HT1080 (cell line): Measurements from ENCODE around the gene FAM107B. TPM values are rescaled to one million over a fixed set of nuclear protein-coding genes. Genes with fewer than 3 reads are reported as not detected.
A peak's percentile ranks its signal among the peaks of the same experiment; 100 is the strongest.
"Not testable (repeated sequence)": the region's sequence is repeated elsewhere in the genome, so short reads cannot be mapped to it uniquely, and the experiment has no call there.

Source experiments
- DNase-seq: peaks from one replicate; pipeline ENCODE4 v3.0.0-alpha.2; 2015; ENCODE audit warnings: low read depth
- total RNA-seq: library from RNA; depleted of rRNA; stranded (reverse); fragments of >200 nt; shearing (Covaris generic); gene quantifications from 2 replicates; pipeline ENCODE4 v1.2.3, GENCODE V29; 2014

Gene FAM107B
- total RNA-seq, 1 experiment from 2014 or later, result 9.8 TPM

DNA sequence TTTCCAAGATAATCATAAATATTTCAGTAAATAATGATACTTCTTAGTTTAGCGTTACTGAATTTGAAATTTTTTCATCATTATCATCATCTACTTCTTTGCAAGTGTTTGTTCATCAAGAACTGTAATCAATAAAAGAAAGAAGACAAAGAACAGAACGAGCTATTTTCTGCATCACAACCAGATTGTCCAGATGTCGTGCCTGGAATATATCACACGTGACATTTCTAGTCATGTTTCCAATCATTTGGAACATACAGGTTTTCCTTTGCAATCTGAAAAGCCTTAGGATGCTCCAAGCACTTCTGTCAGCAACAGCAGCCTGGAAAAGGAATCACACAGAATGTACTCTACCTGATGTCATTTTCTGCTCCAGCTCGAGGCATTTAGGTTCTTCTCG lies 107.4 kb downstream of the FAM107B start:
- DNase-seq, result no peak

DNA sequence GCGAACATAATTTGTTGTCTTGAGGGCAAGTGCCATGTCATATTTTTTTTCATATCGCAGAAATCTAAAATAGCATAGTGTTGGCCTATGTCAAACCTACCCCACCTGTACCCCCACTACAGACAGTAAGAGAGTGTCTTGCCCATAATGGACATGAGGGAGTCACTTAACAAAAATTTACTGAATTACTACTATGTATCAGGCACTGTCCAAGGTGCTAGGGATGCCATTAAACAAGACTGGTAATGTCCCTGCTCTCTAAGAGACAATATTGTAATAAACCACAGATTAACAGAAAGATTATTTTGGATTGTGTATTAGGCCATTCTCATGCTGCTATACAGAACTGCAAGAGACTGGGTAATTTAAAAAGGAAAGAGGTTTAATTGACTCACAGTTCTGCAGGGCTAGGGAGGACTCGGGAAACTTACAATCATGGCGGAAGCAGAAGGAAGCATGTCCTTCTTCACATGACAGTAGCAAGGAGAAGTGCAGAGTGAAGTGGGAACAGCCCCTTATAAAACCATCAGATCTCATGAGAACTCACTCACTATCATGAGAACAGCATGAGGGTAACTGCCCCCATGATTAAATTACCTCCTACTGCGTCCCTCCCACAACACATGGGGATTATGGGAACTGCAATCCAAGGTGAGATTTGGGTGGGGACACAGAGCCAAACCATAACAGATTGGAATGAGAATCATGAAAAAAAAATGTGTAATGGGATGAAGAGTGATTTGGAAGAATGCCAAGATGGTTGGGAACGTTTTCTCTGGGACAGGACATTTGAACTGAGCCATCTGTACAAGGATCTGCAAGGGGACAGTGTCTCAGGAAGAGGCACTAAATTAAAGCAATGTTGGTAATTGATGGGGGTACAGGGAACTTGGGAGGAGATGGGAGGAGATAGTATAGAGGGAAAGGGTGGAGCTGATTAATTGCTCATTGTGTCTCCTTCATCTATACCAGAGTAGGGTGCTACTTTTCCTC lies 108.5 kb downstream of the FAM107B start:
- DNase-seq, result no peak

DNA sequence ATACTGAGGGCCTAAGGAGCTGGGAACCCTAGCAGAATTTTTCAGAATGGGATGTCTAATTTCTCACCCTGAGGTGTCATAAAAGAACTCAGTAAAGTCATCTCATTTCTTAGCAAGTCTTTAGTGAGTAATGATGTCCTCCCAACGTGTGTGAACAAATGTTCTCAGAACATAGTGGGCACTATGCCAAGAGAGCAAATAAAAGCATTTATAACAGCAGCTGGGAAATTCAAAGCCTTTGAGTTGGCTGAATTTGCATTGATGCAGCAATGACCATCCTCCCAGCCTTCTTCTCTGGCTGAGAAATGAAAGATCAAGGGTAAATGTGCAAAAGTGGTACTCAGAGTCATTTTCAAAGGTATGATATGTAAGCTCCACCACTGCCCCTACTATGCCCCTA lies 109.4 kb downstream of the FAM107B start:
- no peak for DNase-seq

- no peak for DNase-seq
Observed at GRCh38 chr10:14664345-14664744, 110.4 kb downstream of the FAM107B start.

DNA sequence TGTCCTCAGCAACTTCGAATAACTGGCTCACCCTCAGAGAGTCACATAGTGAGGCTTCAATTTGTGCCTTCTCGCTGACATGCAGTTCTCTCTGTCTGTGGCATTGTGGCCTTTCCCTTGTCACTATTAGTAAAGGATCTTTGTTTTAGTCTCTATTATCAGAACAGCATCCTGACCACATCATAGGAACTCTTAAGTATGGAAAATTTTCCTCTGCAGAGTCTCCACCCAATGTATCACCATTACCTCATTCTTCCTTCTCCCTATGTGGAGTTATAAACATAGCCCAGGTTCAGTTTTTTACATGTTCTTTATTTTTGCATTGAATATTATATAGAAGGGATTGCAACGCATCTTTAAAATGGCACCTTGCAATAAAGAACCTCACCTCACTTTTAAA lies 112.9 kb downstream of the FAM107B start:
- DNase-seq, result no peak

- no peak for DNase-seq
Observed at GRCh38 chr10:14660831-14661230, 113.9 kb downstream of the FAM107B start.

DNA sequence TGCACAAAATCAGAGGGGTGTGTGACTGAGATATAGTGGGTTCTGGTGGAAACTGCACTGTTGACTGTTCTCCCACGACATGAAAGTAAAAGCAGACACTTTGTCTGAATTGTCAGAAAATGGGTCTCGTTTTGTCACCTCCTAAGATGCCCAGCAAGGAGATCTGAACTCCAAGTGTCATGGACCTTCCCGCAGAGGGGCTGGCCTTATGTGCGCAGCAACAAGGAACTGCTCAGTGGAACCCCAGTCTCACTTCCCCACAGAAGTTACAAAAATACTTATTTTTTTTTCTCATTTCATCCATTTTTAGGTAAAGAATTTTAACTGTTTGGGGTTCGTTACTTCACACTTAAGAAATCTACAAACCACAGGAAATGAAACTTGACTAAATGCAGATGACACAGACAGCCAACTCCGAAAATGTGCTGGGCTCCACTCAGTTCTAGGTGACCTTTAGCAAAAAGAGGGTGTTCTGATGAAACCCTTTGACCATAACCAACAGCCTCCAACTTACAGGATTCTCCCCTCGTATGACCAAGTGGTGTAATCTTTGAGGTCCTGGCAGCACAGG lies 115.0 kb downstream of the FAM107B start:
- no peak for DNase-seq

- not testable (repeated sequence) for DNase-seq
Observed at GRCh38 chr10:14659137-14659536, 115.6 kb downstream of the FAM107B start.

DNA sequence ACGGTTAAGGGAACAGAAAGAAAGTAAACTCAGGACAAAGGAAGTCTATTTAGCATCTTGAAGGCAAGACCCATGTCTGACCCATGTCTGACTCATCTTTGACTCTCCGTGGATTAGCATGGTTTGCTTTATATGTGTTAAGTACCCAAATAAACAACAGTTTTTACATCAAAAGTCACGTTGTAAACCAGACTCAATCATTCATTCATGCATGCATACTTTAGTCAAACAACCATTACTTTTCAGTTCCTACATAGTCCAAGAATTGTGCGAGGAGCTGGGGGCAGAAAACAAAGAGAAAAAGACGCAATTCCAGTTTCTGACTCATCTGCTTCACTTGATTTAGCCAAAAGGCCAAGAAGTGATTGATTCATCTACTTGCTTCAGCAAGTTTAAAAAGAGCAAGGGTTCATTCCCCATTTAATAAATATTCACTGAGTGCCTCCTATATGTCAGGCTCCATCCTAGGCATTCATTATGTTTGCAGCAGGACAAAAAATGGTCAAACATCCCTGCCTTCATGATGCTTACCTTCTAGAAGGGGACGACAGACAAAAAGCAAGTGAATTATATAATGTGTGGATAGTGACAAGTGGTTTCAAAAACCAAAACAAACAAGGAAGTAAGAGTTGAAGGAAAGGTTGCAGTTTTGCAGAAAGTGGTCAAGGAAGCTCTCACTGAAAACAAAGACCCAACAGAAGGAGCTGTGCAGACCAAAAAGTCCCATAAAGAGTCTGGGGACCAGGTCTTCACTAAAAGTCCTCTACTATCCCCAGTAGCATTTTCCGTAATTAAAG lies 116.2 kb downstream of the FAM107B start:
- DNase-seq, result peak; percentile 78

- DNase-seq, result no peak
Observed at GRCh38 chr10:14656052-14656730, 118.5 kb downstream of the FAM107B start.

DNA sequence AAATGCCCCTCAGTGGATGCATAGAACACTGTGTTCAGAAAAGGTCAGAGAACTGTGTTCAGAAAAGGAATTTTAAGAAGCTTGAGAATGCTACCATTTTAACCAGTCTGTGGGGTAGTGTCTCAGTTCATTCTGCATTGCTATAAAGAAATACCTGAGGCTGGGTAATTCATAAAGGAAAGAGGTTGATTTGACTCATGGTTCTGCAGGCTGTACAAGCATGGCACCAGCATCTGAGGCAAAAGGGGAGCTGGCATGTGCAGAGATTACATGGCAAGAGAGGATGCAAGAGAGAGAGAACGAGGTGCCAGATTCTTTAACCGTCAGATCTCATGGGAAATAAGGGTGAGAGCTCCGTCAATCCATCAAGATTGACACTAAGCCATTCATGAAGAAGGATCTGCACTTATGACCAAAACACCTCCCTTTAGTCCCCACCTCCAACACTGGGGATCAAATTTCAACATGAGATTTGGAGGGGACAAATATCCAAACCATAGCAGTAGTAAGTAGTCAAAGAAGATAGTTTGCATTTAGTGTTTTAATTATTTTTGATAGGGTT lies 119.8 kb downstream of the FAM107B start:
- DNase-seq, result no peak

DNA sequence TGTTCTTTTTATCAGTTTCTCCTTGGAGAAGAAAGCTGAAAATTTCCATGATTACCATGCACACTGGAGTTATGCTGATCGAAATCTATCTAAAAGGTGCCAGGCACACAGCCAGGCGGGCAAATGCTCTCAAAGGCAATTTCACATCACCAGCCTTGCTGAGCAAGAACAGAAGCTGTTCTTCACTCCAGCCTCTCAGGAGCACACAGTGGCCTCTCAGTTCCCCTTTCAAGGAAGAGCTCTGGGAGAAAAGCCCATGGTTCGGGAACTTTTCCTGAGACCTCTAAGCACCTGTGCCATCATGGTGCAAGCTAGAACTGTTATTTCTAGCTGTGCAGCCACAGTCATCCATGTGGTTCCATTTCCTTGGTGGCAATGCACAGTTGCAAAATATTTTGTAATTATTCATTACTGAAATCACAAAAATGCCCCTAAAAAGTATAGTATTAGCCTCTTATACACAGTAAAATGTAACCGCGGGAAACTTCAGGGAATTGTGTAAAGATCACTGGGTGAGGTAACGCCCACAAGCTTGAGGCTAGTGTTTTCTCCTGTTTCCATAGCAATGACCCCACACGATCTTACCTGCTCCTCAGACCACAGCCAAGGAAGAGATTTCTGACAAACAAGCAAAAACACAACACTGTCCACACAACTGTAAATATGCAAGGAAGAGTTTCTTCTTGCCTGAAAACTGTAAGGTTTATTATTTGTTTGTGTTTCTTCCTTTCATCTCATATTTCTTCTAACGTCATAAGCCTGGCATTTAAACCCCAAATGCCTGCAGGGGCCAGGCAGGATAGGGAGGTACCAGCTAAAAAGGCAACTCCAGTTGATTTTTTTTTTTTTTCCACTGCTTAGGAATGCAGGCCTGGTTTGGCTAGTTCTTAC lies 121.2 kb downstream of the FAM107B start:
- DNase-seq, result peak; percentile 49

GRCh38 chr10:14652816-14653215 lies 121.9 kb downstream of the FAM107B start:
- no peak for DNase-seq

- DNase-seq, result no peak
Observed at GRCh38 chr10:14652067-14652466, 122.6 kb downstream of the FAM107B start.

DNA sequence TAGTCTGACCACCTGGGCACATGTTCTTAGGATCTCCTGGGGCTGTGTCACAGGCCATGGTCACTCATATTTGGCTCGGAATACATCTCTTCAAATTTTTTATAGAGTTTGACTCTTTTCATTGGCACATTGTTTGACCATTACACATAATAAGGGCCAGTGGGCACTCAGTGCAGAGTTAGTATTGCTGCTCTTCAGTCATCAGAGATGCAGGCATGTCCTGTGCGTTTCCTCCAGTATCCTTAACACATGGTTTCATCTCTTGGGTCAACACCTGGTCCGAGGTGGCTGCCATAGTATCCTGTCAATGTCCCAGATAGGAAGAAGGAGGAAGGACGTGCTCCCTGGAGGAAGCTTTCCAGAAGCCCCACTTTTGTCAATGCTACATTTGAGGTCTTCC lies 125.0 kb downstream of the FAM107B start:
- no peak for DNase-seq

- DNase-seq, result no peak
Observed at GRCh38 chr10:14648946-14649345, 125.8 kb downstream of the FAM107B start.

DNA sequence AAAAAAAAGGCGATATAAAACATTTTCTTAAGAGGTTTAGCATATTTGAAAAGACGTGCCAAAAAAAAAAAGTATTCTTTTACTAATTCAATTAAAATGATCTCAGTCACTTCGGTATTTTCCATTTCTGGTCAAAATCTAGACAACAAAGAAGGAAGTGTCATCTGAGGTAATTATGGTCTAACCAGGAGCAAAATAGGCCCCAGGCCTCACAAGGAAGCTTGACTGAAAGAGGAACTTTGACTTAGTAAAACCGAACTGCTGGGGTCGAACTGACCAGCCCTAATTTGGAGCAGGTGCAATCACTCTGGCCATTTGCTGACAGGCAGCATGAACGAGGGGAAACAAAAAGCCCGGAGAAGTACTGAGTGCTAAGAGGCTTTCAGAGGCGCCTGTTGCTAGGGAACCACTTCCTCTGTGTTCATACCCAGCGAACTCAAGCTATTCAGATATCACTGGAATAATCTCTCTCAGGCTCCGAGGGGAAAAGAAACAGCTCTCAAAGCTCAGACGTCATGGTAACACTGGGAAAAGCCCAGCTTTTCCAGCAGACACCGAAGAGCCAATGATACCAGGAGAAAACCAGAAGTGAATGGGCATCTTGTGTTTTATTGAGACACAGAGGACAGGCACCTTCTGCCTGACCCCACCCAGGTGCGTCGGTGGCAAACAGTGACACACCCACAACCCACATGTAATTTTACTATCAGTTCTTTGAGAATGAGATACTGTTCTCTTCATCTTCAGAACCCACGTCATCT lies 126.5 kb downstream of the FAM107B start:
- peak; percentile 36 for DNase-seq

GRCh38 chr10:14645239-14645960 lies 129.3 kb downstream of the FAM107B start:
- DNase-seq, result no peak
